Measurements from ENCODE around the gene UBASH3B.

- TF ChIP-seq CTCF (IDR thresholded peaks at IDR 0.05; ENCODE audit: insufficient read depth, low read depth, low read length) (no peak), EZH2 (IDR thresholded peaks at IDR 0.05; ENCODE audit: insufficient read depth, low read length) (no peak)
Measured at GRCh38 chr11:122656631-122657101, 1.1 kb downstream of the UBASH3B start.
